Neural progenitor cell (in vitro differentiated cells): ENCODE data around the gene ALK. TPM values are rescaled to one million over a fixed set of nuclear protein-coding genes. Genes with fewer than 3 reads are reported as not detected.

Source experiments
- DNase-seq: peaks from one replicate; pipeline ENCODE4 v3.0.0-alpha.2; 2016; ENCODE audit warnings: low spot score
- H2AFZ ChIP-seq: fragments of 200-600 bp; sonication (generic); replicated peaks from 2 replicates; pipeline ENCODE4 v1.6.1; 2016; ENCODE audit warnings: antibody characterized with exemption
- H3F3A ChIP-seq: fragments of 200-600 bp; sonication (generic); 2 replicates; pipeline ENCODE4 v1.6.1; 2016; ENCODE audit warnings: antibody characterized with exemption, low read depth
- H3K27ac ChIP-seq: fragments of 200-600 bp; sonication (generic); 2 replicates; pipeline ENCODE4 v1.5.1; 2016; ENCODE audit warnings: mild to moderate bottlenecking
- H3K27me3 ChIP-seq: fragments of 200-600 bp; sonication (generic); 2 replicates; pipeline ENCODE4 v1.6.1; 2016; ENCODE audit warnings: mild to moderate bottlenecking, moderate library complexity
- H3K36me3 ChIP-seq: fragments of 200-600 bp; sonication (generic); 2 replicates; pipeline ENCODE4 v1.5.1; 2016
- H3K4me1 ChIP-seq: fragments of 200-600 bp; sonication (generic); 2 replicates; pipeline ENCODE4 v1.6.1; 2016; ENCODE audit warnings: mixed run types
- H3K4me2 ChIP-seq: fragments of 200-600 bp; sonication (generic); 2 replicates; pipeline ENCODE4 v1.6.1; 2016
- H3K4me3 ChIP-seq: fragments of 200-600 bp; sonication (generic); 2 replicates; pipeline ENCODE4 v1.5.1; 2016
- H3K79me2 ChIP-seq: fragments of 200-600 bp; sonication (generic); 2 replicates; pipeline ENCODE4 v1.6.1; 2016; ENCODE audit warnings: low read depth
- H3K9ac ChIP-seq: fragments of 200-600 bp; sonication (generic); 2 replicates; pipeline ENCODE4 v1.6.1; 2016
- H3K9me3 ChIP-seq: fragments of 200-600 bp; sonication (generic); 2 replicates; pipeline ENCODE4 v1.5.1; 2016; ENCODE audit warnings: low read depth
- H4K20me1 ChIP-seq: fragments of 200-600 bp; sonication (generic); 2 replicates; pipeline ENCODE4 v1.6.1; 2016; ENCODE audit warnings: low read depth
- H3K27ac Mint-ChIP-seq: 3 replicates; pipeline ENCODE4 v1.8.0; 2021; ENCODE audit warnings: mixed read lengths
- H3K27me3 Mint-ChIP-seq: 2 replicates; pipeline ENCODE4 v1.8.0; 2022; ENCODE audit warnings: low read depth, mild to moderate bottlenecking, inconsistent platforms, moderate library complexity, mixed read lengths; ENCODE audit not compliant: insufficient read depth
- H3K36me3 Mint-ChIP-seq: 3 replicates; pipeline ENCODE4 v1.8.0; 2021; ENCODE audit warnings: mixed read lengths
- H3K4me1 Mint-ChIP-seq: 3 replicates; pipeline ENCODE4 v1.8.0; 2021; ENCODE audit warnings: mixed read lengths
- H3K4me3 Mint-ChIP-seq: 3 replicates; pipeline ENCODE4 v1.8.0; 2021; ENCODE audit warnings: mild to moderate bottlenecking, moderate library complexity, mixed read lengths
- H3K9me3 Mint-ChIP-seq: 3 replicates; pipeline ENCODE4 v1.8.0; 2020; ENCODE audit warnings: mixed read lengths
- EZH2 ChIP-seq: fragments of 200-600 bp; sonication (generic); IDR thresholded peaks from 2 replicates; pipeline ENCODE4 v1.6.1; 2017; ENCODE audit warnings: antibody characterized with exemption, mild to moderate bottlenecking, moderate library complexity
- EZH2phosphoT487 ChIP-seq: fragments of 200-600 bp; sonication (generic); IDR thresholded peaks from 2 replicates; pipeline ENCODE4 v1.6.1; 2017; ENCODE audit warnings: antibody characterized with exemption
- total RNA-seq: library from RNA; depleted of rRNA; stranded (reverse); fragments of >200 nt; gene quantifications from 2 replicates; pipeline ENCODE4 v1.2.3, GENCODE V29; 2015; ENCODE audit warnings: low replicate concordance
- TF ChIP-seq, protein P1 (sequence below): fragments of 200-600 bp; sonication (generic); IDR thresholded peaks from 2 replicates; pipeline ENCODE4 v1.5.1; 2017; ENCODE audit warnings: antibody characterized with exemption, mild to moderate bottlenecking

ALK gene
- total RNA-seq, 1 donor from 2014 or later: not detected

DNA sequence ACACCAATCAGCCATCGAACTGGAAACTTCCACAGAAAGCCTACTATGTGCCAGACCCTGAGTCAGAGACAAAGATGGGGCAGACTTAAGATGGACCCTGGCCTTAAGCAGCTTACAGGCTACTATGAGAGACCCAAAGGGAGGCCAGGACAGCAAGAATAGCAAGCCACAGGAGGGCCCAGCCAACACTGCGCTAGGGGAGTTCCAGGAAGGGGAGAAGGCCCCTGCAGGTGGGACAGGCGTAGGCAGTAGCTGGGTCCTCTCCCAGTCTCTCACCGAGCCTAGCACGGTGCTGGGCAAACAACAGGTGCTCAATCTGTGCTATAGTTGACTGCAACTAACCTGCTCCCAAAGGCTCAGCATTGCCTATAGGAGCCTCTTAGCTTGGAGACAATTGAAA, 670.0 kb downstream of the ALK start:
- Histone ChIP-seq H3K4me3 (no peak overlapping the region), H3K9ac (no peak overlapping the region), H2AFZ (no peak overlapping the region), H3K27ac (no peak overlapping the region), H3K9me3 (no peaks in the 10 kb centered on the region), H3K79me2 (no peaks in the 10 kb centered on the region), H3K4me1 (peaks cover 4% of the 10 kb centered on the region), H3K4me2 (no peak overlapping the region), H3K36me3 (no peaks in the 10 kb centered on the region), H4K20me1 (no peaks in the 10 kb centered on the region), H3F3A (no peaks in the 10 kb centered on the region), H3K27me3 (no peaks in the 10 kb centered on the region)
- Mint-ChIP-seq H3K36me3 (no peaks in the 10 kb centered on the region), H3K27me3 (peaks cover 3% of the 10 kb centered on the region), H3K4me1 (peaks cover 7% of the 10 kb centered on the region), H3K27ac (no peak overlapping the region), H3K4me3 (no peak overlapping the region), H3K9me3 (no peaks in the 10 kb centered on the region)
- TF ChIP-seq EZH2 (no peak), EZH2phosphoT487 (no peak)
- TF ChIP-seq, protein P1, sequence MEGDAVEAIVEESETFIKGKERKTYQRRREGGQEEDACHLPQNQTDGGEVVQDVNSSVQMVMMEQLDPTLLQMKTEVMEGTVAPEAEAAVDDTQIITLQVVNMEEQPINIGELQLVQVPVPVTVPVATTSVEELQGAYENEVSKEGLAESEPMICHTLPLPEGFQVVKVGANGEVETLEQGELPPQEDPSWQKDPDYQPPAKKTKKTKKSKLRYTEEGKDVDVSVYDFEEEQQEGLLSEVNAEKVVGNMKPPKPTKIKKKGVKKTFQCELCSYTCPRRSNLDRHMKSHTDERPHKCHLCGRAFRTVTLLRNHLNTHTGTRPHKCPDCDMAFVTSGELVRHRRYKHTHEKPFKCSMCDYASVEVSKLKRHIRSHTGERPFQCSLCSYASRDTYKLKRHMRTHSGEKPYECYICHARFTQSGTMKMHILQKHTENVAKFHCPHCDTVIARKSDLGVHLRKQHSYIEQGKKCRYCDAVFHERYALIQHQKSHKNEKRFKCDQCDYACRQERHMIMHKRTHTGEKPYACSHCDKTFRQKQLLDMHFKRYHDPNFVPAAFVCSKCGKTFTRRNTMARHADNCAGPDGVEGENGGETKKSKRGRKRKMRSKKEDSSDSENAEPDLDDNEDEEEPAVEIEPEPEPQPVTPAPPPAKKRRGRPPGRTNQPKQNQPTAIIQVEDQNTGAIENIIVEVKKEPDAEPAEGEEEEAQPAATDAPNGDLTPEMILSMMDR: no peak
- no peak for DNase-seq

DNA sequence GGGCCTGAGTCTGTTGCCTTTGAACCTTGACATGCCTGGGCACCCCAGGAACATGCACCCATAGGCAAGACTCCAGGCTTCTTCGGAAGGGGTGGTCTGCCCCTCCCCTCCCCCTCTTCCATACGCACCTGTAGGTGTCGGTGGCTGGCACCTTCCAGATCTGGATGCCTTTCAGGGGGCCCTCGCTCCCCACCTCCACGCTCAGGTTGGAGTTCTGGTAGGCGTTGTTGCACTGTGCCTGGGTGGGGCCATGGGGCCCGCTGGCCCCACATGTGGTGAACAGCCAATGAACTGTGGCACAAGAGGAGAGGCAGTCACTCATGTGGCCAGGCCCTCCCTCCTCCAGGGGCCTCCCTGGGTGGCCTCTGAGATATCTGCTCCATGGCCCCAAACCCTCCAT, 670.4 kb downstream of the ALK start:
- Histone ChIP-seq H3K27me3 (no peaks in the 10 kb centered on the region), H3K36me3 (no peaks in the 10 kb centered on the region), H3F3A (no peaks in the 10 kb centered on the region), H2AFZ (no peak overlapping the region), H3K4me3 (no peak overlapping the region), H3K4me2 (no peak overlapping the region), H4K20me1 (no peaks in the 10 kb centered on the region), H3K27ac (no peak overlapping the region), H3K9me3 (no peaks in the 10 kb centered on the region), H3K79me2 (no peaks in the 10 kb centered on the region), H3K9ac (no peak overlapping the region), H3K4me1 (peaks cover 4% of the 10 kb centered on the region)
- DNase-seq: no peak
- Mint-ChIP-seq H3K27me3 (peaks cover 7% of the 10 kb centered on the region), H3K4me3 (no peak overlapping the region), H3K27ac (no peak overlapping the region), H3K9me3 (no peaks in the 10 kb centered on the region), H3K36me3 (no peaks in the 10 kb centered on the region), H3K4me1 (peaks cover 9% of the 10 kb centered on the region)
- TF ChIP-seq EZH2 (no peak), EZH2phosphoT487 (no peak)
- TF ChIP-seq, protein P1: no peak

DNA sequence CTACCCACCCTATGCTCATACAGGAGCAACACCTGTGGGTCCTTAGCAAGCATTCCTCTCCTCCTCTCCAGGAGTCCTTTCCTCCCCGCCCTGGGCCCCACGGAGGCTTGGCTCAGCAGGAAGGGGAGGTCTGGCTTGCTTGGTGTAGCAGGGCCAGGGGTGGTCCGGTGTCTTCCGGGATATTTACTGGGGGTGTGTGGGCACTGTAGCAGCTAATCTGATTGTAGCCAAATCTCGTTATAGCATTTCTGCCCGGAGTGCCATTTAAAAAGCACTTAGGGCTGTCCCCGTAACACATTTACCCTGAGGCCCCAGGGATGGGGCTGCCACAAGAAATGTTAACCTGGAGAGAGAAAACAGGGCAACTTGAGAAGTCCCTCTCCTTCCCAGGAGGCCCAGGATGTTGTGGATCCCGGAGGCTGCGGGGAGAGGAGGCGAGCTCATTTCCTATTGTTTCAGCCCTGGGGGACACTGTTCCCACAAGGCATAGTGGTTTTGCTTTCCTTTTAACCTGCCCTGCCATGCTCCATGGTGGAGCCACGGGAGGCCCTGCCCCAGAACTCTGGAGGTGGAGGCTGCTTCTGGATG, 671.6 kb downstream of the ALK start:
- H3K9me3 Mint-ChIP-seq: no peaks in the 10 kb centered on the region
- Histone ChIP-seq H3K9me3 (no peaks in the 10 kb centered on the region), H3K4me1 (peaks cover 4% of the 10 kb centered on the region), H3K27ac (no peak overlapping the region), H3F3A (no peaks in the 10 kb centered on the region), H3K9ac (no peak overlapping the region), H3K36me3 (no peaks in the 10 kb centered on the region), H3K79me2 (no peaks in the 10 kb centered on the region), H2AFZ (no peak overlapping the region), H4K20me1 (no peaks in the 10 kb centered on the region), H3K4me3 (no peak overlapping the region), H3K27me3 (no peaks in the 10 kb centered on the region), H3K4me2 (no peak overlapping the region)
- H3K4me3 Mint-ChIP-seq: no peak overlapping the region
- no peaks in the 10 kb centered on the region for H3K36me3 Mint-ChIP-seq
- peaks cover 9% of the 10 kb centered on the region for H3K4me1 Mint-ChIP-seq
- TF ChIP-seq EZH2phosphoT487: no peak
- no peak for TF ChIP-seq EZH2
- TF ChIP-seq, protein P1: no peak
- H3K27ac Mint-ChIP-seq: no peak overlapping the region
- no peak for DNase-seq
- H3K27me3 Mint-ChIP-seq: peaks cover 9% of the 10 kb centered on the region
